ENCODE measurements around the gene CIAO2B.
A peak's percentile ranks its signal among the peaks of the same experiment; 100 is the strongest.

Gene CIAO2B

DNA sequence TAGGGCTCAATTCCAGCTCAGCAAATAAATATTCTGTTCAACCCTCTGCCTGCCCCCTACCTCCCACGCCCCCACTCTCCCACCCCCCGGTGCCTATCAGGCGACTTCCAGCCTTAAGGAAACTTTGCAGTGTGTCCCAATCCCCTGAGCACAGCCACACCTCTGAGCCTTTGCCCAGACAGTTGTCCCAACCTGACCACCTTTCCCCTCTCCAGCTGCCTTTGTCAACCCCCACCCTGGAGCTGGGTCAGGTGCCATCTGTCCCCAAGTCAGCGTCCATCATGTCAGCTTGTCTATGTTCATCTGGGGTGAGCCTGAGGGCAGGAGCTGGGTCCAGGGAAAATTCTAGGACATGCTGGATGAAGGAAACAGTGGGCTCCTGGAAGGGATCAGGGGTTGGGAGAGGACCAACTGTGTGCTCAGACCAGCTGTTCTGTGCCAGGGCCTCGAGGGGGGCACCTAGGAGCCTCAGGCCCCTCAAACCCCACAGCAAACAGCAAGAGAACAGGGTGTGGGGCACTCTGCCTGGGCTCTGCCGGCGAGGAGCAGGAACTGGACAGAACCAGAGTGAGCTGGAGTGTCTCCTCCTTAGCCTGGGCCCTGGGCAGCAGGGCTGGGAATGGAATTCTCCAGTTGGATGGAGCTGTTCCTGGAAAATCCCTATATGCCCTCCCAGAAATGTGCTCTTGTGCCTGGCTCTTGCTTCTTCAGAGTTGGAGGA lies 33.3 kb downstream of the CIAO2B start:
- no peak overlapping the region for H2BK5ac ChIP-seq (ENCODE audit: low read length)
- no peak overlapping the region for H3K27ac ChIP-seq (replicated peaks; ENCODE audit: low read length)
- no peak overlapping the region for H2BK120ac ChIP-seq (ENCODE audit: low read depth, low read length)
- H4K91ac ChIP-seq (ENCODE audit: low read depth, low read length, poor library complexity): no peak overlapping the region
- no CpG with 5 or more reads among the region's 7 CpGs for WGBS, 2 donors (ENCODE audit: extremely low coverage in 2 of 2, insufficient read length in 2 of 2, insufficient replicate concordance in 1 of 2)
- DNase-seq (ENCODE audit: low spot score): no peak
- H3K23ac ChIP-seq (ENCODE audit: low read depth, low read length, poor library complexity): no peak overlapping the region
- no peaks in the 10 kb centered on the region for H3K9me3 ChIP-seq (replicated peaks in 1 of 2; ENCODE audit: control insufficient read depth in 2 of 2, insufficient read depth in 1 of 2, low read depth in 1 of 2, low read length in 2 of 2)
- H3K14ac ChIP-seq (ENCODE audit: low read length): no peak overlapping the region
- peaks cover 0 to 22% (median 0%) of the 10 kb centered on the region in 3 experiments for H3K27me3 ChIP-seq (ENCODE audit: control insufficient read depth in 3 of 3, insufficient read depth in 3 of 3, low read depth in 1 of 3, low read length in 3 of 3)
- H3K4me3 ChIP-seq (ENCODE audit: low read length in 2 of 2): no peak overlapping the region
- H4K8ac ChIP-seq (ENCODE audit: low read depth, low read length): no peak overlapping the region
- no peaks in the 10 kb centered on the region for H3K79me1 ChIP-seq (ENCODE audit: low read depth, low read length)
- no peak overlapping the region for H2AK5ac ChIP-seq (ENCODE audit: low read depth, low read length)
- H2AFZ ChIP-seq (ENCODE audit: low read length): peak overlapping the region; percentile 87
- H3K18ac ChIP-seq (ENCODE audit: low read length): no peak overlapping the region
- no peak overlapping the region for H3K4ac ChIP-seq (ENCODE audit: low read length)
- no peak overlapping the region for H2BK12ac ChIP-seq (ENCODE audit: low read length)
- peaks cover 6 to 20% of the 10 kb centered on the region in 2 donors for H3K4me1 ChIP-seq (ENCODE audit: control insufficient read depth in 2 of 2, insufficient read depth in 1 of 2, low read depth in 1 of 2, low read length in 2 of 2)
- no peak overlapping the region for H3K4me2 ChIP-seq (ENCODE audit: insufficient read depth, low read length, poor library complexity, severe bottlenecking)
- H2BK15ac ChIP-seq (ENCODE audit: low read length): peak overlapping the region; percentile 24
- H3K36me3 ChIP-seq (replicated peaks in 1 of 2; ENCODE audit: control insufficient read depth in 2 of 2, insufficient read depth in 2 of 2, low read length in 2 of 2): no peaks in the 10 kb centered on the region
- H3K9ac ChIP-seq (ENCODE audit: low read depth, low read length, poor library complexity): no peak overlapping the region

- DNase-seq (ENCODE audit: low spot score): no peak
- no peak overlapping the region for H3K14ac ChIP-seq (ENCODE audit: low read length)
- peaks cover 6 to 20% of the 10 kb centered on the region in 2 donors for H3K4me1 ChIP-seq (ENCODE audit: control insufficient read depth in 2 of 2, insufficient read depth in 1 of 2, low read depth in 1 of 2, low read length in 2 of 2)
These were observed 34.1 kb downstream of the CIAO2B start for GRCh38 chr16:66899945-66900710.

GRCh38 chr16:66899310-66899944 lies 34.8 kb downstream of the CIAO2B start:
- Histone ChIP-seq H2BK12ac (ENCODE audit: low read length) (no peak overlapping the region), H3K4ac (ENCODE audit: low read length) (peak overlapping the region; percentile 17), H4K8ac (ENCODE audit: low read depth, low read length) (no peak overlapping the region), H2BK120ac (ENCODE audit: low read depth, low read length) (no peak overlapping the region), H3K14ac (ENCODE audit: low read length) (no peak overlapping the region), H2BK15ac (ENCODE audit: low read length) (no peak overlapping the region), H3K23ac (ENCODE audit: low read depth, low read length, poor library complexity) (peak overlapping the region; percentile 58), H3K4me3 (ENCODE audit: low read length in 2 of 2) (no peak overlapping the region), H3K27ac (replicated peaks; ENCODE audit: low read length) (no peak overlapping the region), H2AK5ac (ENCODE audit: low read depth, low read length) (no peak overlapping the region), H3K27me3 (ENCODE audit: control insufficient read depth in 3 of 3, insufficient read depth in 3 of 3, low read depth in 1 of 3, low read length in 3 of 3) (peaks cover 0 to 19% (median 0%) of the 10 kb centered on the region in 3 experiments), H3K9me3 (replicated peaks in 1 of 2; ENCODE audit: control insufficient read depth in 2 of 2, insufficient read depth in 1 of 2, low read depth in 1 of 2, low read length in 2 of 2) (no peaks in the 10 kb centered on the region), H3K4me2 (ENCODE audit: insufficient read depth, low read length, poor library complexity, severe bottlenecking) (no peak overlapping the region), H3K18ac (ENCODE audit: low read length) (no peak overlapping the region), H2BK5ac (ENCODE audit: low read length) (no peak overlapping the region), H4K91ac (ENCODE audit: low read depth, low read length, poor library complexity) (no peak overlapping the region), H3K36me3 (replicated peaks in 1 of 2; ENCODE audit: control insufficient read depth in 2 of 2, insufficient read depth in 2 of 2, low read length in 2 of 2) (no peaks in the 10 kb centered on the region), H3K79me1 (ENCODE audit: low read depth, low read length) (no peaks in the 10 kb centered on the region), H2AFZ (ENCODE audit: low read length) (peak overlapping the region; percentile 87), H3K9ac (ENCODE audit: low read depth, low read length, poor library complexity) (no peak overlapping the region), H3K4me1 (ENCODE audit: control insufficient read depth in 2 of 2, insufficient read depth in 1 of 2, low read depth in 1 of 2, low read length in 2 of 2) (peaks cover 6 to 20% of the 10 kb centered on the region in 2 donors)
- DNase-seq (ENCODE audit: low spot score): no peak
- no CpG with 5 or more reads among the region's 6 CpGs for WGBS, 2 donors (ENCODE audit: extremely low coverage in 2 of 2, insufficient read length in 2 of 2, insufficient replicate concordance in 1 of 2)

More at GRCh38 chr16:66899945-66900710, 34.1 kb downstream of the CIAO2B start:
- Histone ChIP-seq H2BK15ac (ENCODE audit: low read length) (no peak overlapping the region), H2AFZ (ENCODE audit: low read length) (peak overlapping the region; percentile 87), H4K8ac (ENCODE audit: low read depth, low read length) (no peak overlapping the region), H3K27me3 (ENCODE audit: control insufficient read depth in 3 of 3, insufficient read depth in 3 of 3, low read depth in 1 of 3, low read length in 3 of 3) (peaks cover 0 to 22% (median 0%) of the 10 kb centered on the region in 3 experiments), H2BK5ac (ENCODE audit: low read length) (no peak overlapping the region), H3K18ac (ENCODE audit: low read length) (no peak overlapping the region), H3K27ac (replicated peaks; ENCODE audit: low read length) (no peak overlapping the region), H2BK120ac (ENCODE audit: low read depth, low read length) (no peak overlapping the region), H4K91ac (ENCODE audit: low read depth, low read length, poor library complexity) (no peak overlapping the region), H3K4me3 (ENCODE audit: low read length in 2 of 2) (no peak overlapping the region), H3K4me2 (ENCODE audit: insufficient read depth, low read length, poor library complexity, severe bottlenecking) (no peak overlapping the region), H3K79me1 (ENCODE audit: low read depth, low read length) (no peaks in the 10 kb centered on the region), H2AK5ac (ENCODE audit: low read depth, low read length) (peak overlapping the region; percentile 5), H3K36me3 (replicated peaks in 1 of 2; ENCODE audit: control insufficient read depth in 2 of 2, insufficient read depth in 2 of 2, low read length in 2 of 2) (no peaks in the 10 kb centered on the region), H2BK12ac (ENCODE audit: low read length) (no peak overlapping the region), H3K9ac (ENCODE audit: low read depth, low read length, poor library complexity) (no peak overlapping the region), H3K4ac (ENCODE audit: low read length) (no peak overlapping the region), H3K9me3 (replicated peaks in 1 of 2; ENCODE audit: control insufficient read depth in 2 of 2, insufficient read depth in 1 of 2, low read depth in 1 of 2, low read length in 2 of 2) (no peaks in the 10 kb centered on the region), H3K23ac (ENCODE audit: low read depth, low read length, poor library complexity) (no peak overlapping the region)
- no CpG with 5 or more reads among the region's 9 CpGs for WGBS, 2 donors (ENCODE audit: extremely low coverage in 2 of 2, insufficient read length in 2 of 2, insufficient replicate concordance in 1 of 2)

DNA sequence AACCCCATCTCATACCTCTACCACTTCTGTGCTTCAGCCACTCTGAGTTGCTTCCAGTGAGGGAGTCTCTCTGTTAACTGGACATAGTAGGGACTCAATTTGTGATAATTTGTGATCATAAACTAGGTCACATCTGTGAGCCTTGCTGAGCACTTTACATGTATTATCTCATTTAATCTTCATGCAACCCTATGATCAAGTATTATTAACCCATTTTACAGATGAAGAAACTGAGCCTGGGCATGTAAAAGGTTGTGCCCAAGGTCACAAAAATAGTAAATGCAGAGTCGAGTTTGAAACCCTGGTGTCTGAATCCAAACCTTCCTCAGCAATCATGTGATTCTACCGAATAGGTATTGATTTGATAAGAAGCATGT lies 35.3 kb downstream of the CIAO2B start:
- Histone ChIP-seq H3K79me1 (ENCODE audit: low read depth, low read length) (no peaks in the 10 kb centered on the region), H2AFZ (ENCODE audit: low read length) (no peak overlapping the region), H3K4me3 (ENCODE audit: low read length in 2 of 2) (no peak overlapping the region), H3K4me2 (ENCODE audit: insufficient read depth, low read length, poor library complexity, severe bottlenecking) (no peak overlapping the region), H3K9me3 (replicated peaks in 1 of 2; ENCODE audit: control insufficient read depth in 2 of 2, insufficient read depth in 1 of 2, low read depth in 1 of 2, low read length in 2 of 2) (no peaks in the 10 kb centered on the region), H3K18ac (ENCODE audit: low read length) (no peak overlapping the region), H3K9ac (ENCODE audit: low read depth, low read length, poor library complexity) (no peak overlapping the region), H4K8ac (ENCODE audit: low read depth, low read length) (no peak overlapping the region), H3K4ac (ENCODE audit: low read length) (no peak overlapping the region), H2BK12ac (ENCODE audit: low read length) (no peak overlapping the region), H3K14ac (ENCODE audit: low read length) (no peak overlapping the region), H4K91ac (ENCODE audit: low read depth, low read length, poor library complexity) (no peak overlapping the region), H2AK5ac (ENCODE audit: low read depth, low read length) (no peak overlapping the region), H3K27me3 (ENCODE audit: control insufficient read depth in 3 of 3, insufficient read depth in 3 of 3, low read depth in 1 of 3, low read length in 3 of 3) (peaks cover 0 to 14% (median 0%) of the 10 kb centered on the region in 3 experiments), H3K36me3 (replicated peaks in 1 of 2; ENCODE audit: control insufficient read depth in 2 of 2, insufficient read depth in 2 of 2, low read length in 2 of 2) (no peaks in the 10 kb centered on the region), H2BK5ac (ENCODE audit: low read length) (no peak overlapping the region), H2BK15ac (ENCODE audit: low read length) (no peak overlapping the region), H3K4me1 (ENCODE audit: control insufficient read depth in 2 of 2, insufficient read depth in 1 of 2, low read depth in 1 of 2, low read length in 2 of 2) (peaks cover 6 to 20% of the 10 kb centered on the region in 2 donors), H3K27ac (replicated peaks; ENCODE audit: low read length) (no peak overlapping the region), H3K23ac (ENCODE audit: low read depth, low read length, poor library complexity) (no peak overlapping the region), H2BK120ac (ENCODE audit: low read depth, low read length) (no peak overlapping the region)
- no CpG with 5 or more reads among the region's 2 CpGs for WGBS, 2 donors (ENCODE audit: extremely low coverage in 2 of 2, insufficient read length in 2 of 2, insufficient replicate concordance in 1 of 2)
- no peak for DNase-seq (ENCODE audit: low spot score)

Measured in neuronal stem cell (in vitro differentiated cells).